HCT116 (cell line): ENCODE measurements around the gene ZNF471. TPM values are rescaled to one million over a fixed set of nuclear protein-coding genes. Genes with fewer than 3 reads are reported as not detected.

Experiments used
- ATAC-seq: fragments of 200-7000 bp; cut with Tn5 transposase; 2 replicates; pipeline ENCODE4 v1.9.1; 2020; ENCODE audit warnings: mild to moderate bottlenecking, moderate library complexity
- BruUV-seq: library from RNA; stranded (reverse); fragments of 400-500 nt; replicated peaks from 2 replicates; lab custom pipeline; 2021; lab: Mats Ljungman, UMichigan
- CTCF ChIA-PET: fragments of 300-600 bp; sonication (Branson Sonifier 250); formaldehyde crosslinking; loops from one replicate; lab custom pipeline; 2021; ENCODE audit warnings: antibody characterized with exemption; lab: Charles Lee
- POLR2A ChIA-PET: fragments of 300-600, 350-600 bp; sonication (Branson Sonifier 250); formaldehyde crosslinking; loops from one replicate; lab custom pipeline; 2021; ENCODE audit warnings: antibody characterized with exemption; lab: Charles Lee
- RAD21 ChIA-PET, 2 experiments: fragments of 300-600 bp; sonication (Branson Sonifier 250); formaldehyde crosslinking; loops; one replicate each; lab custom pipeline; 2023; ENCODE audit warnings: low total read pairs in 2 of 2; ENCODE audit not compliant: uncharacterized antibody in 2 of 2, unreplicated experiment in 2 of 2, low non-redundant PET in 1 of 2; lab: Charles Lee
- DNase-seq: peaks from one replicate; pipeline ENCODE4 v3.0.0-alpha.2; 2010; ENCODE audit warnings: low read depth, low spot score
- H2AFZ ChIP-seq: fragments of 200-600 bp; shearing (Covaris generic), sonication (generic); 2 replicates; pipeline ENCODE4 v1.6.1; 2017; ENCODE audit warnings: low read depth, mixed run types, mixed read lengths, antibody characterized with exemption, low read length; ENCODE audit not compliant: poor library complexity, severe bottlenecking
- H3K27ac ChIP-seq: 2 replicates; pipeline ENCODE4 v1.5.1; 2012; ENCODE audit warnings: low read depth, low read length
- H3K27me3 ChIP-seq: fragments of 200-600 bp; sonication (generic); 2 replicates; pipeline ENCODE4 v1.6.1; 2016; ENCODE audit warnings: mixed run types, low read length, mixed read lengths; ENCODE audit not compliant: insufficient read depth
- H3K36me3 ChIP-seq, 2 experiments: fragments of 200-500 bp in 1 of 2; fragments of 200-600 bp in 1 of 2; sonication (Bioruptor generic) in 1 of 2; sonication (generic) in 1 of 2; 2 replicates each; pipeline versions ENCODE4 v1.5.1 to v1.6.1; 2014 to 2016; ENCODE audit warnings: low read length in 2 of 2, inconsistent platforms in 1 of 2, mixed read lengths in 1 of 2, mixed run types in 1 of 2; ENCODE audit not compliant: insufficient read depth in 2 of 2, control insufficient read depth in 1 of 2
- H3K4me1 ChIP-seq, 2 experiments: fragments of 200-600 bp in 1 of 2; sonication (generic) in 1 of 2; 2 replicates each; pipeline versions ENCODE4 v1.5.1 to v1.6.1; 2012 to 2017; ENCODE audit warnings: low read length in 2 of 2, inconsistent platforms in 1 of 2, mild to moderate bottlenecking in 1 of 2, mixed read lengths in 1 of 2, mixed run types in 1 of 2, moderate library complexity in 1 of 2; ENCODE audit not compliant: insufficient read depth in 2 of 2, control insufficient read depth in 1 of 2
- H3K4me2 ChIP-seq: fragments of 200-600 bp; sonication (generic); 2 replicates; pipeline ENCODE4 v1.6.1; 2017; ENCODE audit warnings: mixed run types, low read length, mixed read lengths
- H3K4me3 ChIP-seq, 2 experiments: fragments of 200-600 bp in 1 of 2; sonication (generic) in 1 of 2; replicated peaks in 1 of 2; 2 replicates each; pipeline ENCODE4 v1.5.1; 2011 to 2016; ENCODE audit warnings: low read length in 2 of 2, control low read depth in 1 of 2, low read depth in 1 of 2, mild to moderate bottlenecking in 1 of 2, mixed read lengths in 1 of 2, mixed run types in 1 of 2
- H3K79me2 ChIP-seq: fragments of 200-600 bp; sonication (generic); 2 replicates; pipeline ENCODE4 v1.6.1; 2017; ENCODE audit warnings: mild to moderate bottlenecking, mixed run types, low read length, moderate library complexity, mixed read lengths; ENCODE audit not compliant: insufficient read depth
- H3K9ac ChIP-seq: fragments of 200-600 bp; sonication (generic); 2 replicates; pipeline ENCODE4 v1.6.1; 2016; ENCODE audit warnings: low read length, mixed read lengths
- H3K9me2 ChIP-seq: fragments of 200-600 bp; sonication (generic), shearing (Covaris generic); 2 replicates; pipeline ENCODE4 v1.6.1; 2017; ENCODE audit warnings: mixed run types, mild to moderate bottlenecking, moderate library complexity; ENCODE audit not compliant: insufficient read depth
- H3K9me3 ChIP-seq, 2 experiments: fragments of 200-500 bp in 1 of 2; fragments of 200-600 bp in 1 of 2; sonication (Bioruptor generic) in 1 of 2; sonication (generic) in 1 of 2; 2 replicates each; pipeline ENCODE4 v1.6.1; 2014 to 2017; ENCODE audit warnings: low read length in 2 of 2, mixed read lengths in 2 of 2, inconsistent platforms in 1 of 2, low read depth in 1 of 2, mild to moderate bottlenecking in 1 of 2, mixed run types in 1 of 2, moderate library complexity in 1 of 2; ENCODE audit not compliant: control insufficient read depth in 1 of 2, insufficient read depth in 1 of 2
- H4K20me1 ChIP-seq: fragments of 200-600 bp; sonication (generic), shearing (Covaris generic); 2 replicates; pipeline ENCODE4 v1.6.1; 2017; ENCODE audit warnings: mixed run types, mild to moderate bottlenecking, moderate library complexity; ENCODE audit not compliant: insufficient read depth
- CEBPB ChIP-seq: IDR thresholded peaks from 2 replicates; pipeline ENCODE4 v1.6.1; 2012; ENCODE audit warnings: low read depth
- CTCF ChIP-seq, 3 experiments: fragments of 200-600 bp in 1 of 3; sonication (generic) in 1 of 3; IDR thresholded peaks in 2 of 3; conservative IDR thresholded peaks in 1 of 3; 2 replicates each; pipeline ENCODE4 v1.5.1; 2012 to 2017; ENCODE audit warnings: low read depth in 2 of 3, low read length in 2 of 3, antibody characterized with exemption in 1 of 3, borderline replicate concordance in 1 of 3, control low read depth in 1 of 3, mild to moderate bottlenecking in 1 of 3, mixed read lengths in 1 of 3, mixed run types in 1 of 3, moderate library complexity in 1 of 3; ENCODE audit not compliant: insufficient read depth in 1 of 3
- EGR1 ChIP-seq: IDR thresholded peaks from 2 replicates; pipeline ENCODE4 v1.6.1; 2012; ENCODE audit warnings: low read depth
- ELF1 ChIP-seq: IDR thresholded peaks from 2 replicates; pipeline ENCODE4 v1.6.1; 2012; ENCODE audit warnings: low read depth, borderline replicate concordance
- FOSL1 ChIP-seq: IDR thresholded peaks from 2 replicates; pipeline ENCODE4 v1.6.1; 2012; ENCODE audit warnings: low read depth
- JUND ChIP-seq: IDR thresholded peaks from 2 replicates; pipeline ENCODE4 v1.6.1; 2012
- POLR2A ChIP-seq: IDR thresholded peaks from 2 replicates; pipeline ENCODE4 v1.7.0; 2011; ENCODE audit warnings: borderline replicate concordance; ENCODE audit not compliant: insufficient read depth, insufficient read length; ENCODE audit errors: extremely low read depth
- POLR2AphosphoS5 ChIP-seq: IDR thresholded peaks from 2 replicates; pipeline ENCODE4 v1.6.1; 2011; ENCODE audit warnings: mild to moderate bottlenecking, low read depth, low read length, moderate library complexity
- RAD21 ChIP-seq: IDR thresholded peaks from 2 replicates; pipeline ENCODE4 v1.6.1; 2012; ENCODE audit warnings: low read depth, mild to moderate bottlenecking
- SIN3A ChIP-seq: IDR thresholded peaks from 2 replicates; pipeline ENCODE4 v1.6.1; 2012; ENCODE audit warnings: low read depth
- SRF ChIP-seq: IDR thresholded peaks from 2 replicates; pipeline ENCODE4 v1.6.1; 2012; ENCODE audit warnings: low read depth
- YY1 ChIP-seq: IDR thresholded peaks from 2 replicates; pipeline ENCODE4 v1.6.1; 2011; ENCODE audit warnings: low read length, low read depth, moderate library complexity, mild to moderate bottlenecking; ENCODE audit not compliant: insufficient replicate concordance; ENCODE audit errors: extremely low read depth
- ZFX ChIP-seq: fragments of 450-650 bp; IDR thresholded peaks from 2 replicates; pipeline ENCODE4 v1.6.1; 2017
- ZNF274 ChIP-seq: fragments of 200-500 bp; sonication (Bioruptor generic); IDR thresholded peaks from 2 replicates; pipeline ENCODE4 v1.6.1; 2014; ENCODE audit warnings: mild to moderate bottlenecking, low read depth, low read length, inconsistent platforms
- intact Hi-C: fragments of 100-400 bp; cut with micrococcal nuclease; formaldehyde crosslinking; loops from 2 replicates; pipeline ENCODE4 v1.10.0; 2022
- total RNA-seq: library from RNA; stranded (reverse); gene quantifications from one replicate; pipeline ENCODE4 v1.2.1, GENCODE V29; 2021; ENCODE audit not compliant: unreplicated experiment

The ZNF471 gene
- total RNA-seq, 1 experiment from 2014 or later, result not detected

DNA sequence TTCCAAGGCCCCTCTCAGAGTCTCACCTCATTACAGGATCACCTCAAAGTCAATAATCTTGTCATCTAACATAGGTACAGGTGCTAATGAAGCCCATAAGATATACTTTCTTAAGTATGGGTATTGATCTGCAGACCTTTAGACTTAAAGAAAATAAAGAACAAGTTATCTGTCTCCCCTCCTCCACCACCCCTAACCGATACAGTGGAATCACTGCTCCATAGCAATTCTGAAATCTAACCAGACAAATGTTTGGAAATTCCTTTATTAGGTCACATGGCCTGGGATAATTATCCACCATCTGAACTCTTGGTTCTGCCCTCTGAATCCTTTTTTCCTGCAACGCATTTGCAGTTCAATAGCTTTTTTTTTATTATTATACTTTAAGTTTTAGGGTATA is 55.1 kb downstream of the ZNF471 start:
- H3K4me1 ChIP-seq, result no peaks in the 10 kb centered on the region
- no peaks in the 10 kb centered on the region for H3K27me3 ChIP-seq
- no peak overlapping the region for H3K4me3 ChIP-seq
- TF ChIP-seq POLR2AphosphoS5, result no peak
- no peak for TF ChIP-seq RAD21
- no peak for TF ChIP-seq CTCF (IDR thresholded peaks at IDR 0.05 in 2 of 3, conservative IDR thresholded peaks at IDR 0.05 in 1 of 3; ENCODE audit: borderline replicate concordance in 1 of 3, insufficient read depth in 1 of 3, low read depth in 2 of 3, low read length in 2 of 3)
- no peak for TF ChIP-seq EGR1
- no peak for TF ChIP-seq CEBPB
- TF ChIP-seq JUND, result no peak
- no peak for TF ChIP-seq ZNF274
- TF ChIP-seq POLR2A, result no peak
- no peak for TF ChIP-seq SRF
- no peak for TF ChIP-seq FOSL1
- TF ChIP-seq YY1, result no peak
- no peak for TF ChIP-seq ZFX
- TF ChIP-seq ELF1, result no peak
- TF ChIP-seq SIN3A, result no peak
- TF ChIP-seq, all 23 proteins: peak for 0
- CTCF ChIA-PET, result no interaction called here
- no peaks in the 10 kb centered on the region for H3K9me2 ChIP-seq
- no peaks in the 10 kb centered on the region for H4K20me1 ChIP-seq
- POLR2A ChIA-PET, result no interaction called here
- no peaks in the 10 kb centered on the region for H3K36me3 ChIP-seq
- no TSS peak for BruUV-seq
- no peak for DNase-seq
- H3K4me2 ChIP-seq, result no peak overlapping the region
- H3K9ac ChIP-seq, result no peak overlapping the region
- no peak overlapping the region for H3K27ac ChIP-seq
- no peak overlapping the region for H2AFZ ChIP-seq
- RAD21 ChIA-PET, result no interaction called here
- peaks cover 14 to 27% of the 10 kb centered on the region in 2 experiments; a peak in 2 of 4 replicates for H3K9me3 ChIP-seq
- H3K79me2 ChIP-seq, result no peaks in the 10 kb centered on the region
- intact Hi-C loops, result no loop called here
- no peak for ATAC-seq
